ENCODE measurements around the gene GRID2.

DNA sequence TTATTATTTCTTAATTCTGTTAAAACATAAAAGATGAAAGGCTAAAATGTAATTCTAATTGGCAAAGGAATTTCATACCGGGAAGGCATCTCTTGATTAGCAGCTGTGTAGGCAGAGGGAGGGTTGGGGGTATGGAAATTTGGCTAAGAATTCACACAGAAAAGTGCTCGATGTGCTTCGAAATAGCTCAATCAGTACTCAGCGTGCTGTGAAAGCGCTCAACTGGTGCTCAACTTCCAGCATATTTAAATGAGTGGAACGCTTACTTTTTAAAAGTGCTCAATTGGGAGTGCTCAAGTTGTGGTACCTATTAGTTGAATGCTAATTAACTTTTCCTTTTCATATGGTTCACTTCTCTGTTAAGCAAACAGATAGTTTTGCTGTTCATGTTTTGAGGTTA lies 828.9 kb downstream of the GRID2 start:
- TF ChIP-seq, protein P1, sequence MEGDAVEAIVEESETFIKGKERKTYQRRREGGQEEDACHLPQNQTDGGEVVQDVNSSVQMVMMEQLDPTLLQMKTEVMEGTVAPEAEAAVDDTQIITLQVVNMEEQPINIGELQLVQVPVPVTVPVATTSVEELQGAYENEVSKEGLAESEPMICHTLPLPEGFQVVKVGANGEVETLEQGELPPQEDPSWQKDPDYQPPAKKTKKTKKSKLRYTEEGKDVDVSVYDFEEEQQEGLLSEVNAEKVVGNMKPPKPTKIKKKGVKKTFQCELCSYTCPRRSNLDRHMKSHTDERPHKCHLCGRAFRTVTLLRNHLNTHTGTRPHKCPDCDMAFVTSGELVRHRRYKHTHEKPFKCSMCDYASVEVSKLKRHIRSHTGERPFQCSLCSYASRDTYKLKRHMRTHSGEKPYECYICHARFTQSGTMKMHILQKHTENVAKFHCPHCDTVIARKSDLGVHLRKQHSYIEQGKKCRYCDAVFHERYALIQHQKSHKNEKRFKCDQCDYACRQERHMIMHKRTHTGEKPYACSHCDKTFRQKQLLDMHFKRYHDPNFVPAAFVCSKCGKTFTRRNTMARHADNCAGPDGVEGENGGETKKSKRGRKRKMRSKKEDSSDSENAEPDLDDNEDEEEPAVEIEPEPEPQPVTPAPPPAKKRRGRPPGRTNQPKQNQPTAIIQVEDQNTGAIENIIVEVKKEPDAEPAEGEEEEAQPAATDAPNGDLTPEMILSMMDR (IDR thresholded peaks at IDR 0.05): no peak
- no peak for TF ChIP-seq POLR2AphosphoS5 (IDR thresholded peaks at IDR 0.05)
- no peak for TF ChIP-seq EP300 (IDR thresholded peaks at IDR 0.05; ENCODE audit: low read depth)

Measured in transverse colon (tissue), 4 donors.